ENCODE data around the gene TNS3.

TNS3 gene

GRCh38 chr7:47461746-47462145 is 120.2 kb downstream of the TNS3 start:
- TF ChIP-seq MAX (IDR thresholded peaks at IDR 0.05; ENCODE audit: low read depth, low read length) (no peak), MYC (IDR thresholded peaks at IDR 0.05; ENCODE audit: low read depth, low read length) (no peak), POLR2A (IDR thresholded peaks at IDR 0.05; ENCODE audit: extremely low read depth, insufficient read length) (no peak), CTCF (IDR thresholded peaks at IDR 0.05; ENCODE audit: low read depth, low read length) (no peak)
- no peak for DNase-seq (ENCODE audit: low read depth)
- no peak overlapping the region for H3K4me3 ChIP-seq (ENCODE audit: low read depth, low read length)

GRCh38 chr7:47461161-47461560 is 120.8 kb downstream of the TNS3 start:
- H3K4me3 ChIP-seq (ENCODE audit: low read depth, low read length) = no peak overlapping the region
- no peak for DNase-seq (ENCODE audit: low read depth)
- TF ChIP-seq MYC (IDR thresholded peaks at IDR 0.05; ENCODE audit: low read depth, low read length) = no peak
- TF ChIP-seq MAX (IDR thresholded peaks at IDR 0.05; ENCODE audit: low read depth, low read length) = no peak
- no peak for TF ChIP-seq POLR2A (IDR thresholded peaks at IDR 0.05; ENCODE audit: extremely low read depth, insufficient read length)
- TF ChIP-seq CTCF (IDR thresholded peaks at IDR 0.05; ENCODE audit: low read depth, low read length) = no peak

- no peak for DNase-seq (ENCODE audit: low read depth)
- no peak overlapping the region for H3K4me3 ChIP-seq (ENCODE audit: low read depth, low read length)
- TF ChIP-seq MAX (IDR thresholded peaks at IDR 0.05; ENCODE audit: low read depth, low read length) (no peak), POLR2A (IDR thresholded peaks at IDR 0.05; ENCODE audit: extremely low read depth, insufficient read length) (no peak), MYC (IDR thresholded peaks at IDR 0.05; ENCODE audit: low read depth, low read length) (no peak), CTCF (IDR thresholded peaks at IDR 0.05; ENCODE audit: low read depth, low read length) (no peak)
Measured at GRCh38 chr7:47460251-47460989, 121.5 kb downstream of the TNS3 start.

GRCh38 chr7:47458486-47458885 is 123.4 kb downstream of the TNS3 start:
- H3K4me3 ChIP-seq (ENCODE audit: low read depth, low read length) = no peak overlapping the region
- no peak for TF ChIP-seq CTCF (IDR thresholded peaks at IDR 0.05; ENCODE audit: low read depth, low read length)
- TF ChIP-seq MYC (IDR thresholded peaks at IDR 0.05; ENCODE audit: low read depth, low read length) = no peak
- DNase-seq (ENCODE audit: low read depth) = no peak

GRCh38 chr7:47458057-47458456 is 123.9 kb downstream of the TNS3 start:
- DNase-seq (ENCODE audit: low read depth) = no peak
- H3K4me3 ChIP-seq (ENCODE audit: low read depth, low read length) = no peak overlapping the region
- TF ChIP-seq MAX (IDR thresholded peaks at IDR 0.05; ENCODE audit: low read depth, low read length) = no peak
- TF ChIP-seq POLR2A (IDR thresholded peaks at IDR 0.05; ENCODE audit: extremely low read depth, insufficient read length) = no peak
- no peak for TF ChIP-seq CTCF (IDR thresholded peaks at IDR 0.05; ENCODE audit: low read depth, low read length)
- no peak for TF ChIP-seq MYC (IDR thresholded peaks at IDR 0.05; ENCODE audit: low read depth, low read length)
